Mononuclear cell (primary cell): Measurements from ENCODE around the gene CMBL. TPM values are rescaled to one million over a fixed set of nuclear protein-coding genes. Genes with fewer than 3 reads are reported as not detected.
"Not testable (repeated sequence)": the region's sequence is repeated elsewhere in the genome, so short reads cannot be mapped to it uniquely, and the experiment has no call there.

Source experiments
- H3K27me3 ChIP-seq: 2 replicates; pipeline ENCODE4 v1.6.0; 2011; ENCODE audit warnings: low read length, control low read depth; ENCODE audit not compliant: insufficient read depth
- H3K4me1 ChIP-seq: 2 replicates; pipeline ENCODE4 v1.5.1; 2011; ENCODE audit warnings: mild to moderate bottlenecking, low read length, control low read depth; ENCODE audit not compliant: insufficient read depth
- H3K4me3 ChIP-seq: 2 replicates; pipeline ENCODE4 v1.5.1; 2011; ENCODE audit warnings: mild to moderate bottlenecking, low read length, moderate library complexity
- H3K9me3 ChIP-seq: 2 replicates; pipeline ENCODE4 v1.5.1; 2011; ENCODE audit warnings: low read depth, mild to moderate bottlenecking, control low read depth, low read length
- total RNA-seq: library from RNA; depleted of rRNA; stranded (reverse); fragments of >200 nt; gene quantifications from one replicate; pipeline ENCODE4 v1.2.3, GENCODE V29; 2012

CMBL gene
- total RNA-seq, 1 donor = 0.10 TPM

GRCh38 chr5:10323588-10324488 is 16.1 kb upstream of the CMBL start:
- H3K4me3 ChIP-seq = no peak overlapping the region
- no peaks in the 10 kb centered on the region for H3K27me3 ChIP-seq
- H3K9me3 ChIP-seq = no peaks in the 10 kb centered on the region
- H3K4me1 ChIP-seq = no peaks in the 10 kb centered on the region

- H3K9me3 ChIP-seq = no peaks in the 10 kb centered on the region
- no peaks in the 10 kb centered on the region for H3K4me1 ChIP-seq
- no peaks in the 10 kb centered on the region for H3K27me3 ChIP-seq
- no peak overlapping the region for H3K4me3 ChIP-seq
Observed at GRCh38 chr5:10321882-10322281, 14.2 kb upstream of the CMBL start.

- no peaks in the 10 kb centered on the region for H3K9me3 ChIP-seq
- no peaks in the 10 kb centered on the region for H3K4me1 ChIP-seq
- no peak overlapping the region for H3K4me3 ChIP-seq
- H3K27me3 ChIP-seq = no peaks in the 10 kb centered on the region
Observed at GRCh38 chr5:10320793-10321192, 13.1 kb upstream of the CMBL start.

- no peaks in the 10 kb centered on the region for H3K9me3 ChIP-seq
- H3K4me3 ChIP-seq = no peak overlapping the region
- H3K27me3 ChIP-seq = no peaks in the 10 kb centered on the region
- no peaks in the 10 kb centered on the region for H3K4me1 ChIP-seq
Observed at GRCh38 chr5:10319202-10319851, 11.6 kb upstream of the CMBL start.

GRCh38 chr5:10317825-10318682 is 10.4 kb upstream of the CMBL start:
- no peaks in the 10 kb centered on the region for H3K27me3 ChIP-seq

GRCh38 chr5:10315824-10316509 is 8.3 kb upstream of the CMBL start:
- no peaks in the 10 kb centered on the region for H3K27me3 ChIP-seq
- no peaks in the 10 kb centered on the region for H3K4me1 ChIP-seq
- no peaks in the 10 kb centered on the region for H3K9me3 ChIP-seq
- H3K4me3 ChIP-seq = no peak overlapping the region

More at GRCh38 chr5:10317825-10318682, 10.4 kb upstream of the CMBL start:
- H3K4me3 ChIP-seq = no peak overlapping the region
- H3K9me3 ChIP-seq = no peaks in the 10 kb centered on the region
- H3K4me1 ChIP-seq = no peaks in the 10 kb centered on the region

GRCh38 chr5:10315201-10315600 is 7.5 kb upstream of the CMBL start:
- H3K27me3 ChIP-seq = no peaks in the 10 kb centered on the region
- no peaks in the 10 kb centered on the region for H3K9me3 ChIP-seq
- no peaks in the 10 kb centered on the region for H3K4me1 ChIP-seq
- no peak overlapping the region for H3K4me3 ChIP-seq

GRCh38 chr5:10311595-10312425 is 4.1 kb upstream of the CMBL start:
- peaks cover 9% of the 10 kb centered on the region for H3K4me1 ChIP-seq
- peaks cover 6% of the 10 kb centered on the region for H3K27me3 ChIP-seq
- H3K9me3 ChIP-seq = no peaks in the 10 kb centered on the region
- no peak overlapping the region for H3K4me3 ChIP-seq

GRCh38 chr5:10310835-10311570 is 3.3 kb upstream of the CMBL start:
- not testable (repeated sequence) for H3K4me3 ChIP-seq, H3K4me1 ChIP-seq, H3K9me3 ChIP-seq, H3K27me3 ChIP-seq

- peaks cover 9% of the 10 kb centered on the region for H3K4me1 ChIP-seq
- H3K4me3 ChIP-seq = no peak overlapping the region
- peaks cover 10% of the 10 kb centered on the region for H3K27me3 ChIP-seq
- H3K9me3 ChIP-seq = no peaks in the 10 kb centered on the region
Observed at GRCh38 chr5:10310066-10310779, 2.5 kb upstream of the CMBL start.

- H3K27me3 ChIP-seq = peaks cover 10% of the 10 kb centered on the region
- no peaks in the 10 kb centered on the region for H3K9me3 ChIP-seq
- no peak overlapping the region for H3K4me3 ChIP-seq
- H3K4me1 ChIP-seq = peaks cover 9% of the 10 kb centered on the region
Observed at GRCh38 chr5:10308844-10309243, 1.1 kb upstream of the CMBL start.

- peaks cover 9% of the 10 kb centered on the region for H3K4me1 ChIP-seq
- H3K4me3 ChIP-seq = no peak overlapping the region
- no peaks in the 10 kb centered on the region for H3K9me3 ChIP-seq
- H3K27me3 ChIP-seq = peaks cover 10% of the 10 kb centered on the region
Observed at GRCh38 chr5:10306806-10307205, 896 bp downstream of the CMBL start.

- no peaks in the 10 kb centered on the region for H3K9me3 ChIP-seq
- H3K27me3 ChIP-seq = peaks cover 10% of the 10 kb centered on the region
- peaks cover 9% of the 10 kb centered on the region for H3K4me1 ChIP-seq
- no peak overlapping the region for H3K4me3 ChIP-seq
Observed at GRCh38 chr5:10306114-10306513, 1.6 kb downstream of the CMBL start.
